ENCODE measurements around the gene BCR.

Gene BCR

GRCh38 chr22:23184764-23185113, 4.4 kb downstream of the BCR start:
- no peak for DNase-seq (ENCODE audit: low spot score)
- no peak for TF ChIP-seq CTCF (IDR thresholded peaks at IDR 0.05; ENCODE audit: extremely low read depth, insufficient read depth, missing control alignments)
- in situ Hi-C loops (cut with MboI; ENCODE audit: low pct_unique_long_range_greater_than_20kb, low sequenced_read_pairs, unreplicated experiment), result loop anchor here (25.0 kb wide), 1 partner anchor 203 kb away; no protein-coding TSS in a partner anchor

GRCh38 chr22:23187211-23187610, 6.9 kb downstream of the BCR start:
- in situ Hi-C loops (cut with MboI; ENCODE audit: low pct_unique_long_range_greater_than_20kb, low sequenced_read_pairs, unreplicated experiment), result loop anchor here (25.0 kb wide), 1 partner anchor 200 kb away; no protein-coding TSS in a partner anchor
- no peak for DNase-seq (ENCODE audit: low spot score)
- no peak for TF ChIP-seq CTCF (IDR thresholded peaks at IDR 0.05; ENCODE audit: extremely low read depth, insufficient read depth, missing control alignments)

GRCh38 chr22:23187871-23188700, 7.8 kb downstream of the BCR start:
- TF ChIP-seq CTCF (IDR thresholded peaks at IDR 0.05; ENCODE audit: extremely low read depth, insufficient read depth, missing control alignments), result no peak
- DNase-seq (ENCODE audit: low spot score), result no peak
- in situ Hi-C loops (cut with MboI; ENCODE audit: low pct_unique_long_range_greater_than_20kb, low sequenced_read_pairs, unreplicated experiment), result loop anchor here (25.0 kb wide), 1 partner anchor 199 kb away; no protein-coding TSS in a partner anchor

GRCh38 chr22:23190526-23190925, 10.2 kb downstream of the BCR start:
- TF ChIP-seq CTCF (IDR thresholded peaks at IDR 0.05; ENCODE audit: extremely low read depth, insufficient read depth, missing control alignments), result no peak
- in situ Hi-C loops (cut with MboI; ENCODE audit: low pct_unique_long_range_greater_than_20kb, low sequenced_read_pairs, unreplicated experiment), result loop anchor here (25.0 kb wide), 1 partner anchor 197 kb away; no protein-coding TSS in a partner anchor
- no peak for DNase-seq (ENCODE audit: low spot score)

GRCh38 chr22:23192133-23192532, 11.8 kb downstream of the BCR start:
- no peak for TF ChIP-seq CTCF (IDR thresholded peaks at IDR 0.05; ENCODE audit: extremely low read depth, insufficient read depth, missing control alignments)
- in situ Hi-C loops (cut with MboI; ENCODE audit: low pct_unique_long_range_greater_than_20kb, low sequenced_read_pairs, unreplicated experiment), result loop anchor here (25.0 kb wide), 1 partner anchor 195 kb away; no protein-coding TSS in a partner anchor
- DNase-seq (ENCODE audit: low spot score), result no peak

- TF ChIP-seq CTCF (IDR thresholded peaks at IDR 0.05; ENCODE audit: extremely low read depth, insufficient read depth, missing control alignments), result no peak
- in situ Hi-C loops (cut with MboI; ENCODE audit: low pct_unique_long_range_greater_than_20kb, low sequenced_read_pairs, unreplicated experiment), result loop anchor here (25.0 kb wide), 1 partner anchor 195 kb away; no protein-coding TSS in a partner anchor
- no peak for DNase-seq (ENCODE audit: low spot score)
These were observed 12.2 kb downstream of the BCR start for GRCh38 chr22:23192558-23192957.

Measured in GM13977 (cell line).